HepG2 (cell line): ENCODE data around the gene SIK3. TPM values are rescaled to one million over a fixed set of nuclear protein-coding genes. Genes with fewer than 3 reads are reported as not detected.

Experiments used
- ARNTL ChIP-seq: sonication (generic); formaldehyde crosslinking; IDR thresholded peaks from 2 replicates; pipeline ENCODE4 v1.4.0; 2020; ENCODE audit warnings: mild to moderate bottlenecking, missing genetic modification reagents
- HMGXB4 ChIP-seq, 2 experiments: sonication (generic) in 1 of 2; formaldehyde crosslinking in 1 of 2; IDR thresholded peaks; 2 replicates each; pipeline versions ENCODE4 v1.4.0 to v1.6.1; 2018 to 2020; ENCODE audit warnings: missing genetic modification reagents in 2 of 2, borderline replicate concordance in 1 of 2, low read depth in 1 of 2, mild to moderate bottlenecking in 1 of 2, missing biosample characterization in 1 of 2
- HOXA5 ChIP-seq: sonication (generic); formaldehyde crosslinking; IDR thresholded peaks from 2 replicates; pipeline ENCODE4 v1.4.0; 2020; ENCODE audit warnings: missing genetic modification reagents
- PATZ1 ChIP-seq: sonication (generic); formaldehyde crosslinking; IDR thresholded peaks from 2 replicates; pipeline ENCODE4 v1.4.0; 2020; ENCODE audit warnings: missing genetic modification reagents
- RAD21 ChIP-seq: fragments of 450-650 bp; formaldehyde crosslinking; IDR thresholded peaks from 2 replicates; pipeline ENCODE4 v1.5.0; 2020; ENCODE audit warnings: mild to moderate bottlenecking
- RCOR2 ChIP-seq: IDR thresholded peaks from 2 replicates; pipeline ENCODE4 v1.6.1; 2016; ENCODE audit warnings: missing biosample characterization, missing genetic modification reagents
- REPIN1 ChIP-seq: sonication (generic); formaldehyde crosslinking; IDR thresholded peaks from 2 replicates; pipeline ENCODE4 v1.8.0; 2022; ENCODE audit warnings: missing genetic modification reagents, low read depth, mild to moderate bottlenecking, borderline replicate concordance
- SALL1 ChIP-seq: sonication (generic); formaldehyde crosslinking; IDR thresholded peaks from 2 replicates; pipeline ENCODE4 v1.8.0; 2022; ENCODE audit warnings: mild to moderate bottlenecking, missing genetic modification reagents
- SKIL ChIP-seq: sonication (generic); formaldehyde crosslinking; IDR thresholded peaks from 2 replicates; pipeline ENCODE4 v1.8.0; 2022; ENCODE audit warnings: missing genetic modification reagents, mild to moderate bottlenecking, moderate library complexity, borderline replicate concordance
- SMAD3 ChIP-seq: sonication (generic); formaldehyde crosslinking; IDR thresholded peaks from 2 replicates; pipeline ENCODE4 v1.4.0; 2020; ENCODE audit warnings: missing genetic modification reagents
- SOX6 ChIP-seq, 2 experiments: fragments of 450-650 bp in 1 of 2; sonication (generic) in 1 of 2; formaldehyde crosslinking in 1 of 2; IDR thresholded peaks; 2 replicates each; pipeline versions ENCODE4 v1.4.0 to v1.6.1; 2017 to 2020; ENCODE audit warnings: antibody characterized with exemption in 1 of 2, mild to moderate bottlenecking in 1 of 2, missing genetic modification reagents in 1 of 2
- SYNCRIP ChIP-seq: fragments of 200-400 bp; formaldehyde crosslinking; IDR thresholded peaks from 2 replicates; pipeline ENCODE4 v1.6.1; 2018; ENCODE audit warnings: mild to moderate bottlenecking, low read depth, low read length; ENCODE audit not compliant: insufficient read depth
- TBX2 ChIP-seq: sonication (generic); formaldehyde crosslinking; IDR thresholded peaks from 2 replicates; pipeline ENCODE4 v1.5.0; 2020; ENCODE audit warnings: missing genetic modification reagents, mild to moderate bottlenecking, borderline replicate concordance
- ZBTB37 ChIP-seq: sonication (generic); formaldehyde crosslinking; IDR thresholded peaks from 2 replicates; pipeline ENCODE4 v1.4.0; 2020; ENCODE audit warnings: mild to moderate bottlenecking, missing genetic modification reagents
- ZEB1 ChIP-seq: IDR thresholded peaks from 2 replicates; pipeline ENCODE4 v1.6.1; 2012; ENCODE audit warnings: mild to moderate bottlenecking, low read depth, inconsistent platforms; ENCODE audit not compliant: insufficient replicate concordance
- ZNF260 ChIP-seq: sonication (generic); formaldehyde crosslinking; IDR thresholded peaks from 2 replicates; pipeline ENCODE4 v1.4.0; 2020; ENCODE audit warnings: missing genetic modification reagents, low read depth, mild to moderate bottlenecking, borderline replicate concordance
- ZNF263 ChIP-seq: sonication (generic); formaldehyde crosslinking; IDR thresholded peaks from 2 replicates; pipeline ENCODE4 v1.4.0; 2020; ENCODE audit warnings: missing genetic modification reagents
- ZNF441 ChIP-seq: sonication (generic); formaldehyde crosslinking; IDR thresholded peaks from 2 replicates; pipeline ENCODE4 v1.7.0; 2021; ENCODE audit warnings: missing genetic modification reagents, borderline replicate concordance
- ZNF512 ChIP-seq: sonication (generic); formaldehyde crosslinking; IDR thresholded peaks from 2 replicates; pipeline ENCODE4 v1.4.0; 2020; ENCODE audit warnings: mild to moderate bottlenecking, missing genetic modification reagents
- ZNF614 ChIP-seq: IDR thresholded peaks from 2 replicates; pipeline ENCODE4 v1.6.1; 2018; ENCODE audit warnings: missing biosample characterization, missing genetic modification reagents, inconsistent platforms, borderline replicate concordance
- polyA plus RNA-seq, 8 experiments: library from polyadenylated mRNA; depleted of rRNA in 3 of 8; stranded (reverse) in 7 of 8; unstranded in 1 of 8; fragments of >200 nt; fragmentation: Illumina TruSeq in 4 of 8; extraction: Trizol in 4 of 8; gene quantifications; 2 replicates each; pipeline versions ENCODE4 v1.2.1 to v1.2.3, GENCODE V29; 2011 to 2016; ENCODE audit warnings: low read depth in 4 of 8, missing spikeins in 1 of 8, mixed read lengths in 1 of 8; ENCODE audit not compliant: insufficient read depth in 1 of 8
- total RNA-seq, 5 experiments: library from RNA; depleted of rRNA; stranded (reverse); fragments of >200 nt; fragmentation: Illumina TruSeq; extraction: Trizol; gene quantifications; 2 replicates each; pipeline ENCODE4 v1.2.3, GENCODE V29; 2016; ENCODE audit warnings: low read depth in 1 of 5

The SIK3 gene
- total and polyA plus RNA-seq, 2 of the 13 experiments (the other 11 are each of a cell fraction or from before 2014, with no cell fraction given): 5.7 to 9.8 TPM

GRCh38 chr11:116990061-116990473, 108.2 kb downstream of the SIK3 start (continued):
- TF ChIP-seq ZNF614 (CRISPR knock-in tag) (0 out of 2 replicates have a peak, but pooled peaks have one; percentile 51), SKIL (CRISPR knock-in tag) (0 out of 2 replicates have a peak, but pooled peaks have one; percentile 20), PATZ1 (CRISPR knock-in tag) (0 out of 2 replicates have a peak, but pooled peaks have one; percentile 29), TBX2 (CRISPR knock-in tag) (peak; percentile 83), HMGXB4 (CRISPR knock-in tag; IDR thresholded peaks at IDR 0.05; ENCODE audit: borderline replicate concordance in 1 of 2, low read depth in 1 of 2) (no peak), ARNTL (no peak), ZEB1 (no peak), ZNF263 (CRISPR knock-in tag) (peak; percentile 88), ZNF441 (CRISPR knock-in tag) (no peak), REPIN1 (CRISPR knock-in tag) (peak; percentile 47; the same call in 1 of the 2 replicates), RCOR2 (CRISPR knock-in tag) (peak; percentile 53; the same call in 1 of the 2 replicates), ZNF512 (CRISPR knock-in tag) (no peak), ZNF260 (CRISPR knock-in tag) (no peak), ZBTB37 (CRISPR knock-in tag) (0 out of 2 replicates have a peak, but pooled peaks have one; percentile 42), RAD21 (CRISPR knock-in tag) (no peak), SOX6 (IDR thresholded peaks at IDR 0.05) (no peak), SOX6 (CRISPR knock-in tag; IDR thresholded peaks at IDR 0.05) (peak; percentile 64), SALL1 (CRISPR knock-in tag) (no peak; the same call in 1 of the 2 replicates), HOXA5 (CRISPR knock-in tag) (no peak), SMAD3 (CRISPR knock-in tag) (no peak), SYNCRIP (no peak)
